A204.1 (cell line): ENCODE data around the gene APLP1.
"Not testable (repeated sequence)": the region's sequence is repeated elsewhere in the genome, so short reads cannot be mapped to it uniquely, and the experiment has no call there.

ENCODE experiments used
- FAIRE-seq: peaks from 2 replicates; lab custom pipeline; 2012; peaks lifted over from hg19 to GRCh38; lab: Jason Lieb, UNC

APLP1 gene

DNA sequence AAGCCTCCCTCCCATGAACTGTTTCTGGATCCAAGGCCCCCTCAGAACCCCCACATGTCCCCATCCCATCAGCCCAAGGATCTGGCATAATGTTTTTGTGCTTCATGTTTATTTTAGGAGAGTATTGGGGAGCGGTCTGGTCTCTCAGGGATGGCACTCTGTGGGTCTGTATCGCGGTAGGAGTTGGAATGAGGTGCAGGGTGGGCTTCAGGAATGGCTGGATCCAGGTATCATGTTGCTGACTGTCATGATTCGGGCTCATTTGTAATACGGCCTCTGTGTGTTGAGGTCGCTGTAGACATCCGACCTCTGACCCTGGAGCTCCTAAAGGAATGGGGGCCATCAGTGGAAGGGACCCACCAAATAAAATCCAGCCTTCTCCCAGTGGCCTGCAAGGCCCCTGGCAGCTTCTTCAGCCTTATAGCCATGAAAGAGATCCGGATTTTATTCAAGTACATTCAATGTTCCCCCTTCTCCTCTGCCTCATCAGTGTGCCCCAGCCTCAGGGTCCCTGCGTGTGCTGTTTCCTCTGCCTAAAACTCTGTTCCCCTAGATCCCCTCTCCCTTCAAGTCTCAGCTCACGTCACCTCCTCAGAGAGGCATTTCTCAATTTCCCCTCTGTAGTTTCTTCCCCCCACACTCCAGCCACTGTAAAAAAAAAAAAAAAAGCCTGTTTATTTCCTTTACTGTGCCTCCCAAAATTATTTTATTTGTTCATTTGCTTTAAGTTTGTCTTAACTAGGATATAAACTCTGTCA lies 36.1 kb downstream of the APLP1 start:
- no peak for FAIRE-seq

GRCh38 chr19:35905178-35905727 lies 36.9 kb downstream of the APLP1 start:
- FAIRE-seq, result no peak

DNA sequence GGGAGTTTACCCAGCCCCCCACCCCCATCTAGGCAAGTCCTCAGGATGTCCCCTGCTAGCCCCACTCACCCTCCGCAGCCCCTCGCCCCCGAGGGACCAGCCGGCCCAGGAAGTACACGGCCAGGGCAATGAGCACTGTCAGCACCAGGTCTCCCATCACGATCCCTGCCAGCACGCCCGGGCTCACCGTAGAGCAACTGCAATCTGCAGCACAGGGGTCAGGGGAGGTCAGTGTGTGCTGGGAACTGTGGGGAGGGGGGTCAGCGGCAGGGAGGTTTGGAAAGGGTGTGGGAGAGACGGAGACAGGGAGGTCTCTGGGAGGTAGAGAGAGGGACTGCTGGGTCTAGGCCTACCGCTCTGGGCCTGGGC lies 39.0 kb downstream of the APLP1 start:
- FAIRE-seq, result no peak

DNA sequence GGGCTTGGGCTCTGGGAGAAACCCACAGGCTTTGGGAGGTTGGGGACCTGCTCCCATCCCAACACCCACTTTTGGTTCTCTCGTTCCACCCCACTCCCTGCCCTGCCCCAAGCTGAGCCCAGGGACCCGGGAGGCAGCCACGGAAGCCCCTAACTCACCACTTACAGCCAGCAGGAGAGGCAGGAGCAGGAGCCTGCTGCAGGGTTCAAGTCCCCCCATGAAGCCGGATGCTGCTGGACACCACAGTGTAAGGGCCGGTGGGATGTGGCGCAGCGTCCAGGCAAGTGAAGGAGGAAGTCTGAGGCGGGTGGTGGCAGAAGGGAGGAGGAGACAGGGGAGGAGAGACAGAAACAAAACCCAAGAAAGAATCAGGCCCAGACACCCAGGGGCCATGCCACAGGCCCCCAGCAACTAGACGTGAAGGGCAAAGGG lies 39.7 kb downstream of the APLP1 start, which contains the start of gene TYROBP:
TSS of gene TYROBP (minus strand) at position 286 of the 432 bp plus-strand sequence. CDS start at position 219, 67 bp downstream.
- no peak for FAIRE-seq

DNA sequence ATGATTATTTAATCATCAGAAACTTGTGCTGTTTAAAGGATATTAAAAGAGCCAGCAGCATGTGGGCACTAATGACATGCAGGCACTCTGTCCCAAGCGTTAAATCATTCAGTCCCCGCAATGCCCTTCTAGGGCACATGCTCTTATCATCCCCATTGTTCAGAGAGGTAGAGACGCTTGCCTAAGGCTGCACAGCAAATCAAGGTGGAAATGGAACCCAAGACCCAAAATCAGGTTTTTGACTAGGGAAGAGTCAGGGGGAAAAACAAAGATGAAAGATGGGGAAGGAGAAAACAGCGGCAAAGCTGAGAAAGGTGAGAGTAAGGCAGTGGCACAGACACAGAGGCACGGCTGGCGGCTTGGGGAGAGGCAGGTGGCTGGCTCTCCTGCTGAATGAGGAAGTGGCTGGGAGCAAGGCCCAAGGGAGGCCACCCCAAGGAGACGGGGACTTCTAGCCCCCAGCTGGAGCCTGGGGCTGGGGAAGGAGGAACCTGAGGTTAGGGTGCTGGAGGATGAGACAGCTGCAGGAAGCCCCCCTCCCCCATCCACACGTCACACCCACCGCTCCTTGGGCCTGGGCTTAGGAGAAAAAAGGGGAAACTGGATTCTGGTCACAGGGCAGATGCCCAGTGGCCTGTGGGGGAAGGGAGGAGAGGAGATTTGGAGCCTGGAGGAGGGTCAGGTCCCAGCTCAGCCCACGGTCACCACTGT lies 40.8 kb downstream of the APLP1 start:
- no peak for FAIRE-seq

- no peak for FAIRE-seq
These were observed 41.3 kb downstream of the APLP1 start for GRCh38 chr19:35909684-35910035.

- not testable (repeated sequence) for FAIRE-seq
These were observed 42.0 kb downstream of the APLP1 start for GRCh38 chr19:35910355-35910754.

DNA sequence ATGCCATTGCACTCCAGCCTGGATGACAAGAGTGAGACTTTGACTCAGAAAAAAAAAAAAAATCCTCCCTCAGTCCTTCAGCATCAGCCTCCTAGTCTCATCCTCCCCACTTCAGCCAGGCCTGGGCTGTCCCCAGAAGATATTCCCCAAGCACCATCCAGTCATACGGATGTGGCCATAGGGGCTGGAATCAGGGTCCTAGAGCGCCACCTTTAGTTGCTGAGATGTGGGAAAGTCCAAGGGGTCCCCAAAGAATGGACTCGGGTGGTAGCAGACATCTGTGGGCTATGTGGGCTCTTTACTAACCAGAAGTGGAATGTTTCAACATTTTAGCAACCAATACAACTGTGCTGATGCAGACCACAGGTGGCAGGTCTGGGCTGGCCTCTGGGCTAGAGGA lies 42.8 kb downstream of the APLP1 start:
- no peak for FAIRE-seq

- no peak for FAIRE-seq
These were observed 43.4 kb downstream of the APLP1 start for GRCh38 chr19:35911790-35912189.

DNA sequence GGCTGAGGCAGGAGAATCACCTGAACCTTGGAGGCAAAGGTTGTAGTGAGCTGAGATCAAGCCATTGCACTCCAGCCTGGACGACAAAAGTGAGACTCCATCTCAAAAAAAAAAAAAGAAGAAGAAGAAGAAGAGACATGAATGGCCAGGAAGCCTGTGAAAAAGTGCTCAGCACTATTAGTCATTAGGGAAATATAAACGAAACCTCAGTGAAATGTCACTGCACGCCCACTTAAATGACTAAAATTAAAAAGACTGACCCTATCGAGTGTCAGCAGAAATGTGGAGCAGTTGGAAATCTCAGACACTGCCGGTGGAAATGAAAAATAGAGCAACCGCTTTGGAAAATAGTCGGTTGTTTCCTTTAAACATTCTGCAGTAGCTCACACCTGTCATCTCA lies 45.2 kb downstream of the APLP1 start:
- no peak for FAIRE-seq

GRCh38 chr19:35915443-35915842 lies 47.1 kb downstream of the APLP1 start:
- FAIRE-seq, result no peak

DNA sequence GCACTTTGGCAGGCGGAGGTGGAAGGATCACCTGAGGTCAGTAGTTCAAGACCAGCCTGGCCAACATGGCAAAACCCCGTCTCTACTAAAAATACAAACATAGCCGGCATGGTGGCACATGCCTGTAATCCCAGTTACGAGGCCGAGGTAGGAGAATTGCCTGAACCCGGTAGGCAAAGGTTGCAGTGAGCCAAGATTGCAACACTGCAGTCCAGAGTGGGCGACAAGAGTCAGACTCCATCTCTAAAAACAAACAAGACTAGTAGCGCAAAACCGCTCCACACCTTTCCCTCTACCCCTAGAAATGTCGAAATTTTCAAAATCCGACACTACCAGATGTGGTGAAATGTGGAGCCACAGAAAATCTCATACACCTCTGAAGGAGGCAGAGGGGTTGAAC lies 50.9 kb downstream of the APLP1 start:
- no peak for FAIRE-seq

- FAIRE-seq, result no peak
These were observed 52.6 kb downstream of the APLP1 start for GRCh38 chr19:35921012-35921411.

DNA sequence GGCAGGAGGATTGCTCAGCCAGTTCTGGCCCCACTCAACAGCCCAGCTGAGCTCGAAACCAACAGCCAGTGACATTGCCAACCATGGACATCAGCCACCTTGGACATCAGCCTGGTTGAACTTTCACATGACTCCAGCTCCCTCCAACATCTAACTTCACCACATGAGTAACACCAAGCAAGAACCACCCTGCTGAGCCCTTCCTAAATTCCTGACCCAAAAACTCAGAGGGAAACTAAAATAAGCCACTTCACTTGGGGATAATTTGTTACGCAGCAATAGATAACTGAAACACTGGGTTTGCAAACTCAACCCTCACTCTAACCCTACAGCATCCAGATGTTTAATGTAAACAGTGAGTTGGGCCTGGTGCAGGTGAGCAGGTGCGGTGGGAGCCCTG lies 57.1 kb downstream of the APLP1 start:
- FAIRE-seq, result no peak

DNA sequence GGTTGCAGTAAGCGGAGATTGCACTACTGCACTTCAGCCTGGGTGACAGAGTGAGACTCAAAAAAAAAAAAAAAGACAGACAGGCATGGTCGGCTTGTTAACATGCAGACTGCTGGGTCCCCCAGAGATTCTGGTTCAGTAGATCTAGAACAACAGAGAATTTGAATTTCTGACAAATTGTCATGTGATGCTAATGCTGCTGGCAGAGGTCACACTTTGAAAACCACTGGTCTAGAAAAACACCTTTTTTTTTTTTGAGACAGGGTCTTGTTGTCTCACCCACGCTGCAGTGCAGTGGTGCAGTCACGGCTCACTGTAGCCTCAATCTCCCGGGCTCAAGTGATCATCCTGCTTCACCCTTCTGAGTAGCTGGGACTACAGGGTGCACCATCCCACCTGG lies 60.1 kb downstream of the APLP1 start:
- no peak for FAIRE-seq
